Epithelial cell of proximal tubule (primary cell): ENCODE measurements around the gene ZBTB17. TPM values are rescaled to one million over a fixed set of nuclear protein-coding genes. Genes with fewer than 3 reads are reported as not detected.
A peak's percentile ranks its signal among the peaks of the same experiment; 100 is the strongest.

Source experiments
- DNase-seq: peaks from one replicate; pipeline ENCODE4 v3.0.0-alpha.2; 2011; ENCODE audit warnings: low read depth
- H3K4me3 ChIP-seq: 2 replicates; pipeline ENCODE4 v1.5.1; 2011; ENCODE audit warnings: low read depth, mild to moderate bottlenecking, low read length
- total RNA-seq: library from RNA; depleted of rRNA; stranded (reverse); fragments of >200 nt; gene quantifications from 2 replicates; pipeline ENCODE4 v1.2.3, GENCODE V29; 2015
- TF ChIP-seq, protein P1 (sequence below): conservative IDR thresholded peaks from 2 replicates; pipeline ENCODE4 v1.5.1; 2012; ENCODE audit warnings: low read depth, mild to moderate bottlenecking, low read length

The ZBTB17 gene
- total RNA-seq, 1 donor from 2014 or later = 22.5 TPM

DNA sequence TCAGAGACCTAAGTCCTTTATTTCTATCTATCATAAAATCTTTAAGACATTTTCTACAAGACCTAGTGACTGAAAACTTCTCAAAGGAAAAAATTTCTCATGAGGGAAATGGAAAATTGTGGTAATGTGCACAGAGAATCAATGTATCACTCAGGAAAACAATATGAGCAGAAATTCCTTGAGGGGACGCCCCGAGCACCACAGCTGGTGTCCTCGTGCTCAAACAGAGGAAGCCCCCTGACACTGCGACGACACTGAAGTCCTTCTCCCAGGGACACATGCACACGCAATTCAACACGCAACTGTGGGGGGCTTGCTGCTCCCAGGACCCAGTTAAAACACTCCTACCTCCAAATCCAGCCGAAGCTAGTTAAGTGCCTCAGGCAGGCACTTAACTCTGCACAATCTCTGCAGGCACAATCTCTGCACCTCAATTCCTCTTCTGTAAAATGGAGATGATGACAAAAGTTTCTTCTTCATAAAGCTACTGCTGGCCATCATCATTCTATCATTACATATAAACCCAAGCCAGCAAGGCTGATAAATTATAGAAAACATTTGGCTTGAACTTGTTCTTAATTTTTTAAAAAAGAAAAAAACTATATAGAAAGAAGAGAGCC, 16.0 kb downstream of the ZBTB17 start:
- TF ChIP-seq, protein P1, sequence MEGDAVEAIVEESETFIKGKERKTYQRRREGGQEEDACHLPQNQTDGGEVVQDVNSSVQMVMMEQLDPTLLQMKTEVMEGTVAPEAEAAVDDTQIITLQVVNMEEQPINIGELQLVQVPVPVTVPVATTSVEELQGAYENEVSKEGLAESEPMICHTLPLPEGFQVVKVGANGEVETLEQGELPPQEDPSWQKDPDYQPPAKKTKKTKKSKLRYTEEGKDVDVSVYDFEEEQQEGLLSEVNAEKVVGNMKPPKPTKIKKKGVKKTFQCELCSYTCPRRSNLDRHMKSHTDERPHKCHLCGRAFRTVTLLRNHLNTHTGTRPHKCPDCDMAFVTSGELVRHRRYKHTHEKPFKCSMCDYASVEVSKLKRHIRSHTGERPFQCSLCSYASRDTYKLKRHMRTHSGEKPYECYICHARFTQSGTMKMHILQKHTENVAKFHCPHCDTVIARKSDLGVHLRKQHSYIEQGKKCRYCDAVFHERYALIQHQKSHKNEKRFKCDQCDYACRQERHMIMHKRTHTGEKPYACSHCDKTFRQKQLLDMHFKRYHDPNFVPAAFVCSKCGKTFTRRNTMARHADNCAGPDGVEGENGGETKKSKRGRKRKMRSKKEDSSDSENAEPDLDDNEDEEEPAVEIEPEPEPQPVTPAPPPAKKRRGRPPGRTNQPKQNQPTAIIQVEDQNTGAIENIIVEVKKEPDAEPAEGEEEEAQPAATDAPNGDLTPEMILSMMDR = no peak
- no peak overlapping the region for H3K4me3 ChIP-seq
- DNase-seq = no peak

DNA sequence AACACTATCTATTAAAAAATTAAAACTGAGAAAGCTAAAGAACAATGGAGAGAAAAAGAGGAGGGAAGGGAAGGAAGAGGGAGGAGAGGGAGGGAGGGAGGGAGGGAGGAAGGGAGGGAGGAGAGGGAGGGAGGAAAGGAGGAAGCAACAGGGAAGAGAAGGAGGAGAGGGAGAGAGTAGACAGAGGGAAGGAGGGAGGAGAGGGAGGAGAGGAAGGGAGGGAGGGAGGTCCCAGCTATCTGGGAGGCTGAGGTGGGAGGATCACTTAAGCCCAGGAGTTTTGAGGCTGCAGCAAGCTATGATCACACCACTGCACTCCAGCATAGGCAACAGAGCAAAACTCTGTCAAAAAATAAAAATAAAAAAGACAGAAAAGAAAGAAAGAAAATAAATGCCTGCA, 16.5 kb downstream of the ZBTB17 start:
- TF ChIP-seq, protein P1 = no peak
- no peak overlapping the region for H3K4me3 ChIP-seq
- no peak for DNase-seq

DNA sequence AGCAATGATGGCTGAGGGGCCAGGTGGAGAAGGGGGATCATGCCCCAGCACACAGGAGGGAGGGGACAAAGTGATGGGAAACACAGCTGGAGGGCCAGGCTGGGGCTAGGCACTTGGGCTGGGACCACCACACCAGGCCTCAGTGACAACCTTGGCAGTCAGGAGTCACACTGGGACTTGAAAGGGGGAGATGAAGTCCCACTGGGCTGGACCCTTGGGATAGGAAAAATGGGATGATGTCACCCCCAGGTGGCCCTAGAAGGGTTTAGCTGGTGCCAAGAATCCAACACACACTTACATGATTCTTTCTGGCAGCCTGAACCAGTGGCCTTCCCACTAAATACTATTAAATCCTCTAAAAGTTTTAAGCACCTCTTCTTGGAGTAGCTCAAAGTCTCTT, 17.1 kb downstream of the ZBTB17 start:
- H3K4me3 ChIP-seq = no peak overlapping the region
- DNase-seq = no peak
- TF ChIP-seq, protein P1 = no peak

DNA sequence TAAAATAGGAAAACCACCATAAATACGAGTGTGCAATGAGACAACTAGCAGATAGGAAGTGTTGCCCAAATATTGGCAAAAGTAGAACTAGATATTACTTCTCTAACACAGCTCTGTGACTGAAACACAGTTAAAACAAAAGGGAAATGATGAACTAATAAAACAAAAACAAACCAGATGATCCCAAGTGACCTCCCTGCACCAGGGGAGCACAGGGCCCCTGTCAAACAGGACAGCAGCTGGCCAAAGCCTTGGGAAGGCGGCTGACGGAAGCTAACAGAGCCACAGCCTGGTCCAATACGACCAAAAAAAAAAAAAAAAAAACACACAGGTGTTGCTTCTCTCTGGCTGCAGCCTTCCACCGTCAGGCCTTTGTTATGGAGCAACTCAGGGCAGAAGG, 17.8 kb downstream of the ZBTB17 start:
- TF ChIP-seq, protein P1 = no peak
- no peak for DNase-seq
- no peak overlapping the region for H3K4me3 ChIP-seq

DNA sequence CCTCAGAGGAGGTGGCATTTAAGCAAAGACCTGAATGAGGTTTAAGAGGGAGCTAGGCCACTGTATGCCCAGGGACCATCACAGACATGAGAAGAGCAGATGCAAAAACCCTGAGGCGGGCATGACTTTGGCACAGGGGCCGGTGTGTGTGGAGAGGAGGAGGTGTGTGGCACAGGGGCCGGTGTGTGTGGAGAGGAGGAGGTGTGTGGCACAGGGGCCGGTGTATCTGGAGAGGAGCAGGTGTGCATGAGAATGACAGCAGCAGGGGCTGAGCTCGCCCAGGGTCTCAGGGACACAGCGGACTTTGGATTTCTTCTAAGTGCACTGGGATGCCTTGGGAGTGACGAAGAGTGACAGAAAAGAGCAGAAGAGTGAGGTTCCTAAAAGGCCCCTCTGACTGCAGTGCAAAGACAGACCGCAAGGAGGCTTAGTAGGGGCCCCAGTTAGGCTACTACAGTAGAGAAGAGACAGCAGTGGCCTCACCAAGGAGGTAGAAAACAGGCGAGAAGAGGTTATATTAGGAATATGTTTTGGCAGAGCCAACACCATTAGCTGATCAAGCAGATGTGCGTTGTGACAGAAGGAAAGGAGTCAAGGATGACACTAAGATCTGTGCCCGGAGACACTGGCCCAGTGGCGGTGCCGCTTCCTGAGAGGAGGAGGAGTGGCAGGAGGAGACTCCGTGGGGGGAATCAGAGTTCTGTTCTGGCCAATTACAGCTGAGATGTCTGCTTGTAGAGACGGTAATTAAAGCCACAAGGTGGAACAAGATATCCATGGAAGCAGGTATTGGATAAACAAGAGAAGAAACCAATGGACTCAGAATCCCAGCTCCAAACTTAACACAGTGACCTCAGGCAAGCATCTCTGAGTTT, 18.4 kb downstream of the ZBTB17 start:
- TF ChIP-seq, protein P1 = peak; percentile 57
- no peak for DNase-seq
- H3K4me3 ChIP-seq = no peak overlapping the region

DNA sequence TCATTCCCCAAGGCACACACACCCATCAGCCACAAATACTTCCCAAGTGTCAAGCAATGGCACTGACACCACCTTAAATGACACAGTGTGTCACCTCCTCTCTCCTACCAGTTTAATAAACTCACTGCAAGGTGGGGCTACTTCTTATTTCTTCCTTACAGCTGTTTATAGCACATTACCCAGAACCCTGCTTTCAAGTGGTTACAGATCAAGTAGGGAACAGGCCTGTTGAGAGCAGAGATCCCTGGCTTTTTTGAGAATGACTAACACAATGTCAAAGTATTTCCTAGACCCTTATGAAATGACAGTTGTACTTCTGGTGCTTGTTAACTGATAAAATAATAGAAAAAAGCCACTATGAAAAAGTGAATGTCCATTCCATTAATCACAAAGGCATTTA, 19.8 kb downstream of the ZBTB17 start:
- DNase-seq = no peak
- TF ChIP-seq, protein P1 = no peak

More for the DNA sequence above, 19.8 kb downstream of the ZBTB17 start:
- no peak overlapping the region for H3K4me3 ChIP-seq
